H1 (cell line): ENCODE data around the gene TRIM24. TPM values are rescaled to one million over a fixed set of nuclear protein-coding genes. Genes with fewer than 3 reads are reported as not detected.

Experiments used
- BRCA1 ChIP-seq: IDR thresholded peaks from 2 replicates; pipeline ENCODE4 v1.6.1; 2012; ENCODE audit warnings: low read depth, low read length, improper control_type of control experiment
- CHD2 ChIP-seq: IDR thresholded peaks from 2 replicates; pipeline ENCODE4 v1.6.1; 2012; ENCODE audit warnings: low read length, improper control_type of control experiment
- CHD7 ChIP-seq: fragments of 300-600 bp; sonication (generic); IDR thresholded peaks from 2 replicates; pipeline ENCODE4 v1.7.1; 2012; ENCODE audit warnings: low read length, moderate library complexity, mild to moderate bottlenecking, inconsistent platforms; ENCODE audit not compliant: insufficient replicate concordance
- CTBP2 ChIP-seq: IDR thresholded peaks from 2 replicates; pipeline ENCODE4 v1.7.0; 2011; ENCODE audit warnings: borderline replicate concordance, mild to moderate bottlenecking, moderate library complexity, mixed read lengths, low read length; ENCODE audit not compliant: insufficient read depth, insufficient read length
- EP300 ChIP-seq, 2 experiments: IDR thresholded peaks; 1 replicate in 1 of 2; 2 replicates in 1 of 2; pipeline ENCODE4 v1.6.1; 2011 to 2012; ENCODE audit warnings: low read depth in 2 of 2, low read length in 2 of 2, mild to moderate bottlenecking in 2 of 2, borderline replicate concordance in 1 of 2, inconsistent platforms in 1 of 2, moderate library complexity in 1 of 2
- MAX ChIP-seq: IDR thresholded peaks from 2 replicates; pipeline ENCODE4 v1.6.1; 2012; ENCODE audit warnings: inconsistent platforms
- NRF1 ChIP-seq: IDR thresholded peaks from 2 replicates; pipeline ENCODE4 v1.6.1; 2011; ENCODE audit warnings: mild to moderate bottlenecking, low read depth, low read length, improper control_type of control experiment
- PHF8 ChIP-seq: fragments of 200-600 bp; sonication (generic); conservative IDR thresholded peaks from 2 replicates; pipeline ENCODE4 v1.7.1; 2012; ENCODE audit warnings: low read depth, mild to moderate bottlenecking, inconsistent platforms, low read length, moderate library complexity
- polyA plus RNA-seq, 7 experiments: library from polyadenylated mRNA; depleted of rRNA in 3 of 7; stranded (reverse) in 5 of 7; unstranded in 2 of 7; fragments of >200 nt in 5 of 7; fragments of 200-250 nt in 2 of 7; gene quantifications; 1 replicate in 5 of 7; 2 replicates in 1 of 7; 4 replicates in 1 of 7; pipeline versions ENCODE4 v1.2.1 to v1.2.3, GENCODE V29; 2011 to 2013; ENCODE audit warnings: missing spikeins in 2 of 7, mixed read lengths in 2 of 7
- total RNA-seq: library from RNA; stranded (reverse); fragmentation: NEBNext Ultra II Directional; extraction: Animal tissue kit (Norgen Biotek cat#: 25700); gene quantifications from 2 replicates; pipeline ENCODE4 v1.2.1, GENCODE V29; 2021

Gene TRIM24
- total and polyA plus RNA-seq, 2 of the 8 experiments (the other 6 are each of a cell fraction or from before 2014, with no cell fraction given), result 67.6 to 149 TPM

- TF ChIP-seq CHD7, result no peak
- TF ChIP-seq BRCA1, result no peak
- no peak for TF ChIP-seq CTBP2
- no peak for TF ChIP-seq NRF1
- no peak for TF ChIP-seq EP300 (IDR thresholded peaks at IDR 0.05; ENCODE audit: borderline replicate concordance in 1 of 2, low read depth in 2 of 2, low read length in 2 of 2)
- TF ChIP-seq CHD2, result no peak
- TF ChIP-seq PHF8, result no peak
- TF ChIP-seq MAX, result no peak
Measured at GRCh38 chr7:138433583-138434443, 26.2 kb upstream of the TRIM24 start (continued).
